Prostate gland (tissue), 2 donors: ENCODE measurements around the gene DAGLA.

Experiments
- CTCF ChIP-seq, 4 experiments: fragments of 200-600 bp in 2 of 4; fragments of 450-650 bp in 2 of 4; sonication (generic) in 2 of 4; IDR thresholded peaks; 1 replicate in 3 of 4; 2 replicates in 1 of 4; pipeline ENCODE4 v1.5.1; 2016 to 2019; ENCODE audit warnings: antibody characterized with exemption in 4 of 4, mild to moderate bottlenecking in 2 of 4, moderate library complexity in 2 of 4
- POLR2A ChIP-seq: fragments of 450-650 bp; IDR thresholded peaks from one replicate; pipeline ENCODE4 v1.6.1; 2016; ENCODE audit warnings: antibody characterized with exemption, mild to moderate bottlenecking

- TF ChIP-seq CTCF (IDR thresholded peaks at IDR 0.05) (no peak), POLR2A (no peak)
These were observed 32.1 kb downstream of the DAGLA start for GRCh38 chr11:61712314-61712713.
